ENCODE measurements around the gene DDX47.
A peak's percentile ranks its signal among the peaks of the same experiment; 100 is the strongest.

DDX47 gene

GRCh38 chr12:12813120-12814101 is at the start of gene DDX47:
TSS of gene DDX47 (plus strand) at chr12:12813346. CDS start at chr12:12813368, 22 bp downstream.
- peak; percentile 90 for DNase-seq (ENCODE audit: low spot score)
- in situ Hi-C loops (cut with MboI; ENCODE audit: low sequenced_read_pairs, unreplicated experiment) = no loop called here
- peak; percentile 99 for TF ChIP-seq CTCF (IDR thresholded peaks at IDR 0.05; ENCODE audit: borderline replicate concordance, control extremely low read depth, extremely low read depth, insufficient read depth, missing control alignments)

- DNase-seq (ENCODE audit: low spot score) = no peak
- in situ Hi-C loops (cut with MboI; ENCODE audit: low sequenced_read_pairs, unreplicated experiment) = no loop called here
- no peak for TF ChIP-seq CTCF (IDR thresholded peaks at IDR 0.05; ENCODE audit: borderline replicate concordance, control extremely low read depth, extremely low read depth, insufficient read depth, missing control alignments)
Measured at GRCh38 chr12:12764824-12765223, 48.3 kb upstream of the DDX47 start.

- in situ Hi-C loops (cut with MboI; ENCODE audit: low sequenced_read_pairs, unreplicated experiment) = no loop called here
- no peak for DNase-seq (ENCODE audit: low spot score)
- no peak for TF ChIP-seq CTCF (IDR thresholded peaks at IDR 0.05; ENCODE audit: borderline replicate concordance, control extremely low read depth, extremely low read depth, insufficient read depth, missing control alignments)
Measured at GRCh38 chr12:12770262-12770661, 42.9 kb upstream of the DDX47 start.

GRCh38 chr12:12774791-12775190 is 38.4 kb upstream of the DDX47 start:
- TF ChIP-seq CTCF (IDR thresholded peaks at IDR 0.05; ENCODE audit: borderline replicate concordance, control extremely low read depth, extremely low read depth, insufficient read depth, missing control alignments) = no peak
- in situ Hi-C loops (cut with MboI; ENCODE audit: low sequenced_read_pairs, unreplicated experiment) = loop anchor here (25.0 kb wide), 1 partner anchor 438 kb away; no protein-coding TSS in a partner anchor
- no peak for DNase-seq (ENCODE audit: low spot score)

- DNase-seq (ENCODE audit: low spot score) = no peak
- TF ChIP-seq CTCF (IDR thresholded peaks at IDR 0.05; ENCODE audit: borderline replicate concordance, control extremely low read depth, extremely low read depth, insufficient read depth, missing control alignments) = no peak
- in situ Hi-C loops (cut with MboI; ENCODE audit: low sequenced_read_pairs, unreplicated experiment) = loop anchor here (25.0 kb wide), 1 partner anchor 436 kb away; no protein-coding TSS in a partner anchor
Measured at GRCh38 chr12:12776261-12776660, 36.9 kb upstream of the DDX47 start.

GRCh38 chr12:12777092-12777491 is 36.1 kb upstream of the DDX47 start:
- TF ChIP-seq CTCF (IDR thresholded peaks at IDR 0.05; ENCODE audit: borderline replicate concordance, control extremely low read depth, extremely low read depth, insufficient read depth, missing control alignments) = no peak
- in situ Hi-C loops (cut with MboI; ENCODE audit: low sequenced_read_pairs, unreplicated experiment) = loop anchor here (25.0 kb wide), 1 partner anchor 435 kb away; no protein-coding TSS in a partner anchor
- DNase-seq (ENCODE audit: low spot score) = no peak

Data from GM13976 (cell line).